Measurements from ENCODE around the gene PYGB.
"Not testable (repeated sequence)": the region's sequence is repeated elsewhere in the genome, so short reads cannot be mapped to it uniquely, and the experiment has no call there.

Gene PYGB

DNA sequence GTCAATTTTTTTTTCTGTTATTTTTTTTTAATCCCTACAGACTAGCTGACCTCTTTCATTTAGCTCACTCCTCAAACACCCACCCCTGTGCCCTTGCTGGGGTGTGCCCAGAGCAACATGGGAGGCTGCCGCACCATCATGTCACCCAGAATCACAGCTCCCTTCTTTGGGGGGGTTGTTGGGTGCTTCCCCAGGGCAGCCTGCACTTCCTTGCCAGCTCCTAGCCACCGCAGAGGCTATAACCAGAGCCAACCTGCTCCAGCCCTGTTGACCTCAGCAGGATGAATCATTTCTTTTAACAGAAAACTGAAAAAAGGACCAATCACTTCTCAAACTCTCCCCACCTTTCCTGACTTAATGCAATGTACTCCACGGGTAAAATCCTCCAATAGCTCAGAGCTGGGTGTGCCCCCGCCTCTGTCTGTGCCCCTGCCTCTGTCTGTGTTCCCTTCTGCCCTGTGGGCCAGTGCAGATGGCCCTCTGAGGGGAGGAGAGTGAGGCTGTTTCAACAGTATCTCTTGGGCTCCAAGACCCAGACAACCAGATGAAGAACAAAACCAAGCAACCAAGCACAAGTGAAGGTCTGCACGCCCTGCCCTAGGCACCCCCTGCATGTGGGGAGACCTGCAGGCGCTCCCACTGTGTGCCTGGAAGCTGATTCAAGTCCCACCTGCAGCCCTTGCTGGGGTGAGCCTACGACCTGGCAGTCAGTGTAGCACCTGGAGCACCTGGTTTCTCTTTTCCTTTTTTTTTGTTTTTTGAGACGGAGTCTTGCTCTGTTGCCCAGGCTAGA is 67.7 kb downstream of the PYGB start:
- DNase-seq: no peak

GRCh38 chr20:25316506-25317190 is 68.8 kb downstream of the PYGB start:
- no peak for DNase-seq

DNA sequence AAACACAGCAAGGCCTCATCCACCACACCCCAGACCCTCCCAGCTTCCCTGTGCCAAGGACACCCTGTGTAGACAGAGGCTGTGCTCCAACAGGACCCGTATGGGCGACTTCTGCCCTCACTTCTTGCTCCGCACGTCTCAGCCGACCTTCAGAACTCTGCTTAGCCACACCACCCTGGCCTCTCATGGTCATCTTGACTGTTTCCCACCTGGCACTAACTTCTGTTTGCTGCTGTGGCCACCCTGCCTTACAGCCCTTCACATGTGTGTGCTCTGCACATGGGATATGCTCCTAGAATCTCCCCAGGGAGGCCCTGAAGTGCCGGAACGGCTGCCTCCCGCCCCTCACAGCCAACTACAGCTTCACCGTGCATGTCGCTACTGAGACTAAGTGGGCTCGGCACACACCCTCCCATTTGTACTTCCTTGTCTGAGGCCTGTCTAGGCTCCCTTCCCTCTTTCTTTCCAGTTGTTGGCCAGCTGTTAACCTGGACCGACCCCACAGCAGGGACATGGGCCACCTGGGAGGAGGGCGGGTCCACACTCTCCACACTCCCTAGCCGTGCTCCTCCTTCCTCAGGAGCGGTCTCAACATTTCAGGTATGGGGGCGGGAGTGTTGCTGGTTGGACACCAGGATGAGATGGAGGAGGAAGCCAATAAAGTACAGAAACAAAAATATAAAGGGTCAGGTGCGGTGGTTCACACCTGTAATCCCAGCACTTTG is 69.6 kb downstream of the PYGB start:
- DNase-seq: no peak

GRCh38 chr20:25318471-25319240 is 70.8 kb downstream of the PYGB start:
- no peak for DNase-seq

- DNase-seq: no peak
These were observed 71.6 kb downstream of the PYGB start for GRCh38 chr20:25319241-25320034.

GRCh38 chr20:25320035-25320800 is 72.3 kb downstream of the PYGB start:
- no peak for DNase-seq

DNA sequence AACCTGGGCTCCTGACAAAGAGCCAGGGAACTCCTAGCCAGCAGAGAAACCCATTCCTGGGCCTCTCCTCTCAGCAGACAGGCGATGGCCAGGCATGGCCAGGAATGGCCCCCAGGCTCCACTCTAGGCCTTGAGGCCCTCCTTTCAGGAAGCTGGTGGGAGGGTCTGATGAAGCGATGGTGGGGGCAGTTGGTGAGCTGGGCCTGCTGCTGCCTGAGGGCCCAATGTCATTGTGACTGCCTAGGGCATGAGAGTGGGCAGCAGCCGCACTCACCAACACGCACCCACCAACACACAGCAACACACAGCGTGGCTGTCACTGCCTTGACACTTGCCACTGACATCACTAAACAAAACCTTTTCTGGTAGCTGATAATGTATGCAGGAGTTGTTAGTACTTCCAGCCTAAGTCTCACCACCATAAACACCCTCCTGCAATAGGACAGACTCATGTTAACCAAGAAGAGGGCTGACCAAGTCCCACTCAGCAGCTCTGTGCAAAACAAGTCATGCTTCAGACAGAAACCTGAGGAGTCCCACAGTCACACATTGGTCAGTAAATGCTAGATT is 73.5 kb downstream of the PYGB start:
- no peak for DNase-seq

- DNase-seq: no peak
These were observed 74.1 kb downstream of the PYGB start for GRCh38 chr20:25321991-25322390.

DNA sequence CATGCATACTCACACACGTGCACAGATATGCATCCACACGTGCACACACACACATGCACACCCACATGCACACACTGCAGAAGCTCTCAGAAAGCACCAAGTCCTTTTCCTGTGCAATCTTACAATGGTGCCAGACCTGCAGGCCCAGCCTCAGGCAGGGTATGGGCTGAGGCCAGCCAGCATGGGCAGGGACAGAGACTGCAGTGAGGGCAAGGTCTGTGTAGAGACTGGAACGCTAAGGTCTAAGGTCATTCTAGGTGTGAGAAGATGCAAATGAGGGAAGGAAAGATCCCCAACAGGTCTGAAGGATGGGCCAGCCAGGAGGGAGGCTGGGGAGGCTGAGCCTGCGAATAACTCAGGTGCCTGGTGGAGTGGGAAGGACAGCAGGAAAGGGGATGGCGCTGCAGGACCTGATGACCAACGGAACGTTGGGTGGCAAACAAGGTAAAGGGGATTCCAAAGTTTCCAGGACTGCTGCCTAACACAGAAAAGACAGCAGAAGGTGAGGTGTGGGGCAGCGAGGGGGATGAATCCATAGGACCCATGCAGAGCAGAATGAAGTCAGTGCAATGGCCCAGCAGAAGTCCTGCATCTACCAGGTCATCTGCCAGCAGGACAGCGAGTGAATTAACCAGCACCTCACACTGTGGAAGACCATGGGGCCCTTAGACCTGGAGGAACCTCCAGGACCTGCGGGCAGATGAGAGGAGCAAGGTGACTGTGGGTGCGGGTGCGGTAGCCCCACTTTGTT is 75.8 kb downstream of the PYGB start:
- no peak for DNase-seq

GRCh38 chr20:25324412-25324811 is 76.5 kb downstream of the PYGB start:
- no peak for DNase-seq

DNA sequence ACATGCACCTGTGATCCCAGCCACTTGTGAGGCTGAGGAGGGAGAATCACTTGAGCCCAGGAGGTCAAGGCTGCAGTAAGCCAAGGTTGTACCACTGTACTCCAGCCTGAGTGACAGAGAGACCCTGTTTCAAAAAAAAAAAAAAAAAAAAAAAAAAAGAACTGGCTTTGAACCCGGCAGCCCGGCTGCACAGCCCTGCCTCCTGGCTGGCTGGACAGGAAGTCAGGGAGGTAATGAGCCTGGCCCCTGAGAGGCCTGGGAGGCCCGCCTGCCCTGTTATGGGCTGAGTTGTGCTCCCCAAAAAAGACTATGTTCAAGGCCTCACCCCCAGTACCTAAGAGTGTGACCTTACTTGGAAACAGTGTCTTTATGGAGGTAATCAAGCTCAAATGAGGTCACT is 77.2 kb downstream of the PYGB start:
- no peak for DNase-seq

GRCh38 chr20:25325997-25326396 is 78.1 kb downstream of the PYGB start:
- no peak for DNase-seq

DNA sequence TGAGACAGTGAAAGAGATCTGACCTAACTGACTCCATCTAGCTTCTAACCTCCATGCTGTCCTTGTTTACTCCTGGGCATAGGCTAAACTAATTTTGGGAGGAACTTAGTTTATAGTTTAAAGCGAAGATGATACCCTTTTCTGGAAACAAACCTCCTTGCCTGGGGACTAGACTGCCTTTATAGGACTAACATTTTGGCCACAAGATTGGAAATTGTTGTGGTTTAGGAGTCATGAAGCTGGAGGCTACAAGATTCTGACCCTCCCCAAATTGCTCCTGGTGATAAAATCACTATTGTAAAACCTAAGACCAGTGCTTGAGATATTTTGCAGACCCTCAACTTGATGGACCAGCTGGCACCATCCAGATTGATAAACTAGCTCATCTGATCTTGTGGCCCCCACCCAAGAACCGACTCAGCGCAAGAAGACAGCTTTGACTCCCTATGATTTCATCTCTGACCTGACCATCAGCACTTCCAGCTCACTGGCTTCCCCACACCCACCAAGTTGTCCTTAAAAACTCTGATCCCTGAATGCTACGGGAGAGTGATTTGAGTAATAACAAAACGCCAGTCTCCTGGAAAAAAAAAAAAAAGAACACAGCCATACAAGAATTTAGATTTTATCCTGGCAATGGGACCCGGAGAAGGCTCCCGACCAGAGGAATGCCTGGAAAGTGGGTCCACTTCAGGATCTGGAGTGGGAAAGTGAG is 79.8 kb downstream of the PYGB start:
- DNase-seq: no peak

- DNase-seq: no peak
These were observed 81.1 kb downstream of the PYGB start for GRCh38 chr20:25328954-25329498.

- not testable (repeated sequence) for DNase-seq
These were observed 87.1 kb downstream of the PYGB start for GRCh38 chr20:25334972-25335371.

GRCh38 chr20:25336561-25337422 is 88.9 kb downstream of the PYGB start:
- no peak for DNase-seq

GRCh38 chr20:25338112-25339023 is 90.5 kb downstream of the PYGB start:
- no peak for DNase-seq

Measured in activated gamma-delta T cell (primary cell).